Urothelium cell line (cell line): ENCODE measurements around the gene PPTC7.
A peak's percentile ranks its signal among the peaks of the same experiment; 100 is the strongest.
"Not testable (repeated sequence)": the region's sequence is repeated elsewhere in the genome, so short reads cannot be mapped to it uniquely, and the experiment has no call there.

Experiments used
- DNase-seq: peaks from one replicate; pipeline ENCODE4 v3.0.0; 2011; ENCODE audit warnings: low spot score, mixed read lengths
- FAIRE-seq: peaks from 2 replicates; lab custom pipeline; 2011; peaks lifted over from hg19 to GRCh38; lab: Jason Lieb, UNC

Gene PPTC7

GRCh38 chr12:110538869-110539622, 44.1 kb downstream of the PPTC7 start:
- FAIRE-seq (no peak), DNase-seq (no peak)

GRCh38 chr12:110537605-110538409, 45.3 kb downstream of the PPTC7 start:
- DNase-seq (peak; percentile 67), FAIRE-seq (no peak)

- FAIRE-seq = no peak
- DNase-seq = no peak
Measured at GRCh38 chr12:110536834-110537604, 46.1 kb downstream of the PPTC7 start.

- FAIRE-seq (no peak), DNase-seq (no peak)
Measured at GRCh38 chr12:110534811-110535210, 48.3 kb downstream of the PPTC7 start.

- FAIRE-seq (no peak), DNase-seq (no peak)
Measured at GRCh38 chr12:110533607-110534006, 49.5 kb downstream of the PPTC7 start.

GRCh38 chr12:110532644-110533043, 50.5 kb downstream of the PPTC7 start:
- DNase-seq = no peak
- FAIRE-seq = no peak

GRCh38 chr12:110531741-110532333, 51.3 kb downstream of the PPTC7 start:
- FAIRE-seq (no peak), DNase-seq (no peak)

- no peak for FAIRE-seq
- DNase-seq = no peak
Measured at GRCh38 chr12:110530511-110530910, 52.6 kb downstream of the PPTC7 start.

- FAIRE-seq = no peak
- DNase-seq = no peak
Measured at GRCh38 chr12:110528277-110528839, 54.8 kb downstream of the PPTC7 start.

- not testable (repeated sequence) for FAIRE-seq, DNase-seq
Measured at GRCh38 chr12:110520876-110521712, 62.0 kb downstream of the PPTC7 start.

- not testable (repeated sequence) for FAIRE-seq
Measured at GRCh38 chr12:110518014-110518413, 65.1 kb downstream of the PPTC7 start.

GRCh38 chr12:110516995-110517394, 66.1 kb downstream of the PPTC7 start:
- FAIRE-seq = no peak
- DNase-seq = no peak

More at GRCh38 chr12:110518014-110518413, 65.1 kb downstream of the PPTC7 start:
- not testable (repeated sequence) for DNase-seq

- DNase-seq (no peak), FAIRE-seq (no peak)
Measured at GRCh38 chr12:110514363-110514762, 68.8 kb downstream of the PPTC7 start.

- DNase-seq = no peak
Measured at GRCh38 chr12:110513842-110514241, 69.3 kb downstream of the PPTC7 start.

GRCh38 chr12:110508071-110508586, 75.0 kb downstream of the PPTC7 start:
- FAIRE-seq (no peak), DNase-seq (no peak)

More at GRCh38 chr12:110513842-110514241, 69.3 kb downstream of the PPTC7 start:
- no peak for FAIRE-seq

- DNase-seq (no peak), FAIRE-seq (no peak)
Measured at GRCh38 chr12:110505332-110505731, 77.8 kb downstream of the PPTC7 start.

- no peak for FAIRE-seq
- DNase-seq = no peak
Measured at GRCh38 chr12:110503432-110503831, 79.7 kb downstream of the PPTC7 start.

GRCh38 chr12:110501752-110502738, 81.1 kb downstream of the PPTC7 start, which contains the start of the genes RAD9B and VPS29:
RAD9B (plus strand) TSS chr12:110502331; CDS start chr12:110502338, 7 bp downstream.
VPS29 (minus strand) TSS chr12:110502111; CDS start chr12:110502051, 60 bp downstream.
- FAIRE-seq (no peak), DNase-seq (peak; percentile 87)
